DLD1 (cell line): Measurements from ENCODE around the gene HPSE.

Experiments used
- in situ Hi-C: cut with HindIII; loops from 2 replicates; pipeline ENCODE4 v1.10.0; 2017; ENCODE audit warnings: low sequenced_read_pairs

HPSE gene

GRCh38 chr4:83250687-83251446 lies 83.8 kb downstream of the HPSE start:
- in situ Hi-C loops: no loop called here

- in situ Hi-C loops: no loop called here
Measured at GRCh38 chr4:83248486-83248885, 86.2 kb downstream of the HPSE start.

GRCh38 chr4:83247415-83248357 lies 87.0 kb downstream of the HPSE start:
- in situ Hi-C loops: no loop called here
